HG03342 (cell line): Measurements from ENCODE around the gene SYF2.
"Not testable (repeated sequence)": the region's sequence is repeated elsewhere in the genome, so short reads cannot be mapped to it uniquely, and the experiment has no call there.

ENCODE experiments used
- ATAC-seq: cut with Tn5 transposase; IDR thresholded peaks from one replicate; pipeline ENCODE4 v1.9.1; 2021; ENCODE audit warnings: mild to moderate bottlenecking, moderate library complexity; ENCODE audit not compliant: unreplicated experiment

SYF2 gene

GRCh38 chr1:25208092-25208491 is 24.2 kb downstream of the SYF2 start:
- ATAC-seq = no peak

- ATAC-seq = no peak
Observed at GRCh38 chr1:25206201-25206600, 26.1 kb downstream of the SYF2 start.

GRCh38 chr1:25205786-25206185 is 26.5 kb downstream of the SYF2 start:
- ATAC-seq = no peak

GRCh38 chr1:25204797-25205480 is 27.4 kb downstream of the SYF2 start:
- ATAC-seq = no peak

- ATAC-seq = no peak
Observed at GRCh38 chr1:25201006-25201405, 31.3 kb downstream of the SYF2 start.

- ATAC-seq = no peak
Observed at GRCh38 chr1:25199819-25200620, 32.3 kb downstream of the SYF2 start.

GRCh38 chr1:25198663-25199252 is 33.5 kb downstream of the SYF2 start:
- no peak for ATAC-seq

GRCh38 chr1:25197982-25198662 is 34.2 kb downstream of the SYF2 start:
- no peak for ATAC-seq

- ATAC-seq = no peak
Observed at GRCh38 chr1:25197235-25197975, 34.9 kb downstream of the SYF2 start.

- no peak for ATAC-seq
Observed at GRCh38 chr1:25196830-25197229, 35.5 kb downstream of the SYF2 start.

GRCh38 chr1:25195835-25196234 is 36.5 kb downstream of the SYF2 start:
- ATAC-seq = no peak

- no peak for ATAC-seq
Observed at GRCh38 chr1:25194572-25195020, 37.7 kb downstream of the SYF2 start.

GRCh38 chr1:25194054-25194453 is 38.2 kb downstream of the SYF2 start:
- ATAC-seq = no peak

- ATAC-seq = no peak
Observed at GRCh38 chr1:25193229-25193628, 39.1 kb downstream of the SYF2 start.

GRCh38 chr1:25192154-25192553 is 40.1 kb downstream of the SYF2 start:
- ATAC-seq = no peak

GRCh38 chr1:25190260-25190659 is 42.0 kb downstream of the SYF2 start:
- ATAC-seq = no peak

- ATAC-seq = not testable (repeated sequence)
Observed at GRCh38 chr1:25187904-25188303, 44.4 kb downstream of the SYF2 start.

- no peak for ATAC-seq
Observed at GRCh38 chr1:25187077-25187476, 45.2 kb downstream of the SYF2 start.

- no peak for ATAC-seq
Observed at GRCh38 chr1:25186161-25187007, 45.9 kb downstream of the SYF2 start.
